HL-60 (cell line): ENCODE data around the gene GLA.

Experiments used
- DNase-seq, 2 experiments: peaks; one replicate each; pipeline ENCODE4 v3.0.0-alpha.2; 2010 to 2020; ENCODE audit warnings: low read depth in 1 of 2, low spot score in 1 of 2
- H3K27ac ChIP-seq: fragments of 250-450 bp; sonication (Bioruptor Pico); replicated peaks from 2 replicates; pipeline ENCODE4 v1.5.1; 2020; ENCODE audit warnings: mild to moderate bottlenecking, moderate library complexity
- H3K27me3 ChIP-seq: fragments of 250-450 bp; sonication (Bioruptor Pico); 2 replicates; pipeline ENCODE4 v1.5.1; 2021; ENCODE audit warnings: mild to moderate bottlenecking, moderate library complexity; ENCODE audit not compliant: insufficient read depth, poor library complexity, severe bottlenecking
- H3K4me3 ChIP-seq: replicated peaks from 2 replicates; pipeline ENCODE4 v1.5.1; 2011; ENCODE audit warnings: mild to moderate bottlenecking, control low read depth, low read length; ENCODE audit not compliant: insufficient read depth
- CTCF ChIP-seq: IDR thresholded peaks from one replicate; pipeline ENCODE4 v1.5.1; 2011; ENCODE audit warnings: low read length, control low read depth, inconsistent platforms; ENCODE audit not compliant: insufficient read depth
- GABPA ChIP-seq: IDR thresholded peaks from 2 replicates; pipeline ENCODE4 v1.6.1; 2012; ENCODE audit warnings: low read depth
- POLR2AphosphoS5 ChIP-seq: IDR thresholded peaks from 2 replicates; pipeline ENCODE4 v1.6.1; 2012; ENCODE audit warnings: low read depth
- REST ChIP-seq: IDR thresholded peaks from 2 replicates; pipeline ENCODE4 v1.6.1; 2012; ENCODE audit warnings: low read depth; ENCODE audit not compliant: insufficient replicate concordance
- SPI1 ChIP-seq: IDR thresholded peaks from 2 replicates; pipeline ENCODE4 v1.6.1; 2012; ENCODE audit warnings: low read depth, mild to moderate bottlenecking, borderline replicate concordance

Gene GLA

GRCh38 chrX:101417190-101417589, 9.5 kb upstream of the GLA start:
- no peak overlapping the region for H3K4me3 ChIP-seq
- H3K27ac ChIP-seq, result no peak overlapping the region
- peaks cover 3% of the 10 kb centered on the region for H3K27me3 ChIP-seq
- no peak for TF ChIP-seq REST
- TF ChIP-seq SPI1, result no peak
- no peak for TF ChIP-seq CTCF
- TF ChIP-seq POLR2AphosphoS5, result no peak
- no peak for DNase-seq

- Histone ChIP-seq H3K4me3 (no peak overlapping the region), H3K27me3 (peaks cover 3% of the 10 kb centered on the region), H3K27ac (no peak overlapping the region)
- DNase-seq, result no peak
- no peak for TF ChIP-seq SPI1
- TF ChIP-seq CTCF, result no peak
- no peak for TF ChIP-seq REST
- no peak for TF ChIP-seq POLR2AphosphoS5
- TF ChIP-seq GABPA, result no peak
Measured at GRCh38 chrX:101416691-101417090, 9.0 kb upstream of the GLA start.

- no peak for TF ChIP-seq POLR2AphosphoS5
- peak; percentile 26 for TF ChIP-seq CTCF
- no peak for TF ChIP-seq GABPA
- Histone ChIP-seq H3K27me3 (peaks cover 3% of the 10 kb centered on the region), H3K4me3 (no peak overlapping the region), H3K27ac (no peak overlapping the region)
- peak in 1 of 2 experiments; percentile 49 for DNase-seq
Measured at GRCh38 chrX:101415180-101416145, 7.7 kb upstream of the GLA start.
